B cell (primary cell): Measurements from ENCODE around the gene FAM163A. TPM values are rescaled to one million over a fixed set of nuclear protein-coding genes. Genes with fewer than 3 reads are reported as not detected.

ENCODE experiments used
- ATAC-seq: fragments of 200-7000 bp; cut with Tn5 transposase; one replicate; pipeline ENCODE4 v1.10.0; 2021; ENCODE audit warnings: low read depth, mild to moderate bottlenecking, moderate number of reproducible peaks, moderate library complexity
- CTCF ChIA-PET: fragments of 350-600 bp; sonication (Branson Sonifier 250); formaldehyde crosslinking; loops from one replicate; lab custom pipeline; 2021; ENCODE audit warnings: antibody characterized with exemption, inconsistent platforms; lab: Charles Lee
- POLR2A ChIA-PET: fragments of 350-600 bp; sonication (Branson Sonifier 250); formaldehyde crosslinking; loops from one replicate; lab custom pipeline; 2021; ENCODE audit warnings: antibody characterized with exemption; lab: Charles Lee
- DNase-seq: peaks from one replicate; pipeline ENCODE4 v3.0.0; 2013
- H2AFZ ChIP-seq: 2 replicates; pipeline ENCODE4 v1.6.1; 2012; ENCODE audit warnings: mild to moderate bottlenecking, low read depth, low read length; ENCODE audit not compliant: insufficient read depth, poor library complexity, severe bottlenecking
- H3K27ac ChIP-seq, 2 donors: 1 replicate in 1 of 2; 2 replicates in 1 of 2; pipeline ENCODE4 v1.5.1; 2012 to 2013; ENCODE audit warnings: low read length in 2 of 2, mild to moderate bottlenecking in 2 of 2, moderate library complexity in 1 of 2
- H3K27me3 ChIP-seq, 4 experiments: fragments of 200-600 bp in 1 of 4; sonication (generic) in 1 of 4; replicated peaks in 1 of 4; 1 replicate in 2 of 4; 2 replicates in 2 of 4; pipeline versions ENCODE4 v1.6.1 to v1.7.0; 2013 to 2016; ENCODE audit warnings: low read length in 3 of 4, mild to moderate bottlenecking in 2 of 4, mixed read lengths in 1 of 4, moderate library complexity in 1 of 4; ENCODE audit not compliant: insufficient read depth in 4 of 4, control insufficient read depth in 3 of 4; ENCODE audit errors: control extremely low read depth in 1 of 4
- H3K36me3 ChIP-seq, 2 experiments: replicated peaks in 1 of 2; 1 replicate in 1 of 2; 2 replicates in 1 of 2; pipeline versions ENCODE4 v1.6.1 to v1.7.1; 2013; ENCODE audit warnings: low read length in 1 of 2; ENCODE audit not compliant: insufficient read depth in 2 of 2, control insufficient read depth in 1 of 2; ENCODE audit errors: control extremely low read depth in 1 of 2, extremely low read depth in 1 of 2
- H3K4me1 ChIP-seq, 2 donors: fragments of 200-600 bp in 1 of 2; sonication (generic) in 1 of 2; 1 replicate in 1 of 2; 2 replicates in 1 of 2; pipeline versions ENCODE4 v1.5.1 to v1.6.1; 2013 to 2017; ENCODE audit warnings: low read length in 2 of 2; ENCODE audit not compliant: control insufficient read depth in 2 of 2, insufficient read depth in 2 of 2
- H3K4me2 ChIP-seq: replicated peaks from 2 replicates; pipeline ENCODE3; 2012; ENCODE audit warnings: mild to moderate bottlenecking, low read depth, low read length; ENCODE audit not compliant: poor library complexity, severe bottlenecking
- H3K4me3 ChIP-seq, 5 experiments: fragments of 200-600 bp in 1 of 5; sonication (generic) in 1 of 5; 1 replicate in 3 of 5; 2 replicates in 2 of 5; pipeline versions ENCODE4 v1.5.1 to v1.7.0; 2011 to 2016; ENCODE audit warnings: low read length in 4 of 5, mild to moderate bottlenecking in 4 of 5, low read depth in 2 of 5, control low read depth in 1 of 5, moderate library complexity in 1 of 5; ENCODE audit not compliant: insufficient read depth in 1 of 5; ENCODE audit errors: control extremely low read depth in 1 of 5, extremely low read depth in 1 of 5
- H3K79me2 ChIP-seq: fragments of 200-600 bp; sonication (generic); one replicate; pipeline ENCODE4 v1.6.0; 2016; ENCODE audit warnings: low read length; ENCODE audit not compliant: control insufficient read depth, insufficient read depth
- H3K9ac ChIP-seq: fragments of 200-600 bp; sonication (generic); 2 replicates; pipeline ENCODE4 v1.6.1; 2017; ENCODE audit warnings: mild to moderate bottlenecking, low read length, moderate library complexity
- H3K9me3 ChIP-seq, 3 donors: one replicate each; pipeline versions ENCODE4 v1.6.1 to v1.7.1; 2013; ENCODE audit warnings: low read length in 2 of 3; ENCODE audit not compliant: control insufficient read depth in 2 of 3, insufficient read depth in 1 of 3; ENCODE audit errors: control extremely low read depth in 1 of 3
- H4K20me1 ChIP-seq: 2 replicates; pipeline ENCODE4 v1.6.0; 2012; ENCODE audit warnings: mild to moderate bottlenecking, low read length; ENCODE audit not compliant: insufficient read depth, control insufficient read depth, poor library complexity, severe bottlenecking
- H3K27ac Mint-ChIP-seq: one replicate; pipeline ENCODE4 v1.8.0; 2021; ENCODE audit warnings: mixed read lengths
- H3K27me3 Mint-ChIP-seq: one replicate; pipeline ENCODE4 v1.8.0; 2021; ENCODE audit warnings: mixed read lengths
- H3K4me1 Mint-ChIP-seq: one replicate; pipeline ENCODE4 v1.8.0; 2021; ENCODE audit warnings: mixed read lengths
- H3K4me3 Mint-ChIP-seq: one replicate; pipeline ENCODE4 v1.8.0; 2021; ENCODE audit warnings: mixed read lengths
- H3K9me3 Mint-ChIP-seq: one replicate; pipeline ENCODE4 v1.8.0; 2022; ENCODE audit warnings: mixed read lengths; ENCODE audit not compliant: insufficient read depth
- CTCF ChIP-seq: fragments of 200-600 bp; IDR thresholded peaks from one replicate; pipeline ENCODE4 v1.8.0; 2022; ENCODE audit warnings: antibody characterized with exemption, mild to moderate bottlenecking
- EZH2 ChIP-seq: IDR thresholded peaks from 2 replicates; pipeline ENCODE4 v1.6.1; 2012; ENCODE audit warnings: borderline replicate concordance, low read depth, mild to moderate bottlenecking, moderate library complexity, low read length; ENCODE audit not compliant: insufficient read depth, poor library complexity, severe bottlenecking
- WGBS: methylation state at CpG from one replicate; pipeline ENCODE4 v1.1.5; 2013; ENCODE audit warnings: missing lambda C conversion rate; ENCODE audit not compliant: insufficient coverage; 5-methylcytosine and 5-hydroxymethylcytosine counted together
- intact Hi-C: fragments of 100-400 bp; cut with micrococcal nuclease; formaldehyde crosslinking; loops from one replicate; pipeline ENCODE4 v1.10.0; 2022
- polyA plus RNA-seq: library from polyadenylated mRNA; depleted of rRNA; stranded (reverse); fragments of >200 nt; gene quantifications from 2 replicates; pipeline ENCODE4 v1.2.3, GENCODE V29; 2012
- total RNA-seq, 2 donors: library from RNA; stranded (reverse); fragments of 120-200 nt in 1 of 2; gene quantifications; 1 replicate in 1 of 2; 2 replicates in 1 of 2; pipeline versions ENCODE4 v1.2.3 to v1.2.4, GENCODE V29; 2013 to 2022

The FAM163A gene
- total and polyA plus RNA-seq, 2 donors (not counting 1 experiment from before 2014, with no cell fraction given), result not detected

GRCh38 chr1:179823693-179824092, 80.6 kb downstream of the FAM163A start:
- Histone ChIP-seq H3K27ac (no peak overlapping the region), H4K20me1 (no peaks in the 10 kb centered on the region), H3K79me2 (no peaks in the 10 kb centered on the region), H3K27me3 (peaks cover 0 to 4% (median 0%) of the 10 kb centered on the region in 4 experiments), H3K4me2 (no peak overlapping the region), H3K36me3 (no peaks in the 10 kb centered on the region), H3K9ac (no peak overlapping the region), H2AFZ (no peak overlapping the region), H3K9me3 (no peaks in the 10 kb centered on the region), H3K4me1 (no peaks in the 10 kb centered on the region), H3K4me3 (no peak overlapping the region)
- CTCF ChIA-PET, result interaction anchor here (2.5 to 7.4 kb wide), 2 partner anchors 9 to 14 kb away, joined by 11 to 77 read pairs; no protein-coding TSS in a partner anchor
- Mint-ChIP-seq H3K4me3 (no peak overlapping the region), H3K4me1 (no peaks in the 10 kb centered on the region), H3K9me3 (no peaks in the 10 kb centered on the region), H3K27me3 (peaks cover 7% of the 10 kb centered on the region), H3K27ac (no peak overlapping the region)
- TF ChIP-seq EZH2 (no peak), CTCF (no peak)
- intact Hi-C loops, result no loop called here
- 93% methylated on average over 4 of the region's 4 CpGs for WGBS
- ATAC-seq (no peak), DNase-seq (no peak)
- POLR2A ChIA-PET, result no interaction called here

DNA sequence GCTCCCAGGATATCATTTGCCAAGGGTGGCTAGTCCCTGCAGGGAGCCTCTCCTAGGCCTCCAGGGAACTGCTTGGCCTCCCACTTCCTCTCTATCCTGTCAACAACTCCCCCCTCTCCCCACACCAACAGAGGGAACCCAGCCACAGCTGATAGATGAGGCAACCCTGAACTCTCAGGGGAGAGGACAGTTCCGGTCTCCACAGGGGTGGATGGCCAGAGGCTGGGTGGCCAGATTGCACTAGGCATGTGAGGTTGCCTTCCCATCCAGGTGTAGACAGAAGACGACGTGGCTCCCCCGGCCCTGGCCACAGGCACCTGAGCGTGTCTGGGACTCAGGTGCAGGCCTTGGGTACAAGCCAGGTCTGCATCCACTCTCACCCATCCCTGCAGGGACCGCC, 81.2 kb downstream of the FAM163A start:
- no peak for DNase-seq
- peaks cover 11% of the 10 kb centered on the region for H3K27me3 Mint-ChIP-seq
- H3K4me1 Mint-ChIP-seq, result no peaks in the 10 kb centered on the region
- Histone ChIP-seq H3K27me3 (peaks cover 0 to 4% (median 0%) of the 10 kb centered on the region in 4 experiments), H3K9ac (no peak overlapping the region), H3K4me3 (no peak overlapping the region), H3K4me1 (no peaks in the 10 kb centered on the region), H4K20me1 (no peaks in the 10 kb centered on the region), H3K9me3 (no peaks in the 10 kb centered on the region), H3K4me2 (no peak overlapping the region), H2AFZ (no peak overlapping the region), H3K79me2 (no peaks in the 10 kb centered on the region), H3K36me3 (no peaks in the 10 kb centered on the region), H3K27ac (no peak overlapping the region)
- intact Hi-C loops, result no loop called here
- 88% methylated on average over 6 of the region's 6 CpGs for WGBS
- CTCF ChIA-PET, result interaction anchor here (2.5 to 7.4 kb wide), 2 partner anchors 10 to 14 kb away, joined by 11 to 77 read pairs; no protein-coding TSS in a partner anchor
- H3K4me3 Mint-ChIP-seq, result no peak overlapping the region
- no peaks in the 10 kb centered on the region for H3K9me3 Mint-ChIP-seq
- TF ChIP-seq EZH2 (no peak), CTCF (no peak)
- H3K27ac Mint-ChIP-seq, result no peak overlapping the region
- ATAC-seq, result no peak
- POLR2A ChIA-PET, result no interaction called here
